MCF 10A (cell line): ENCODE measurements around the gene RAD51B. TPM values are rescaled to one million over a fixed set of nuclear protein-coding genes. Genes with fewer than 3 reads are reported as not detected.

Source experiments
- BruUV-seq: library from RNA; stranded (reverse); fragments of 400-500 nt; replicated peaks from 2 replicates; lab custom pipeline; 2021; lab: Mats Ljungman, UMichigan
- CTCF ChIA-PET: fragments of 300-600 bp; sonication (Branson Sonifier 250); formaldehyde crosslinking; extraction: SDS; loops from one replicate; lab custom pipeline; 2021; ENCODE audit warnings: antibody characterized with exemption, inconsistent platforms; lab: Yijun Ruan, JAX
- POLR2A ChIA-PET: fragments of 300-600, 350-650 bp; sonication (Branson Sonifier 250); formaldehyde crosslinking; extraction: SDS; loops from one replicate; lab custom pipeline; 2020; ENCODE audit warnings: antibody characterized with exemption, inconsistent platforms; lab: Yijun Ruan, JAX
- DNase-seq: peaks from one replicate; pipeline ENCODE4 v3.0.0-alpha.2; 2018; ENCODE audit not compliant: unreplicated experiment
- H3K27ac Mint-ChIP-seq: one replicate; pipeline ENCODE4 v1.8.0; 2022; ENCODE audit warnings: mild to moderate bottlenecking, low read depth, mixed read lengths; ENCODE audit not compliant: unreplicated experiment
- H3K27me3 Mint-ChIP-seq: one replicate; pipeline ENCODE4 v1.8.0; 2022; ENCODE audit warnings: mixed read lengths; ENCODE audit not compliant: insufficient read depth, unreplicated experiment
- H3K36me3 Mint-ChIP-seq: one replicate; pipeline ENCODE4 v1.8.0; 2022; ENCODE audit warnings: mild to moderate bottlenecking, moderate library complexity, mixed read lengths; ENCODE audit not compliant: insufficient read depth, unreplicated experiment
- H3K4me1 Mint-ChIP-seq: one replicate; pipeline ENCODE4 v1.8.0; 2022; ENCODE audit warnings: mixed read lengths; ENCODE audit not compliant: insufficient read depth, unreplicated experiment
- H3K4me3 Mint-ChIP-seq: one replicate; pipeline ENCODE4 v1.8.0; 2022; ENCODE audit warnings: mild to moderate bottlenecking, moderate library complexity, mixed read lengths; ENCODE audit not compliant: unreplicated experiment
- H3K9me3 Mint-ChIP-seq: one replicate; pipeline ENCODE4 v1.8.0; 2022; ENCODE audit warnings: mixed read lengths; ENCODE audit not compliant: unreplicated experiment
- CTCF ChIP-seq: fragments of 200-600 bp; IDR thresholded peaks from one replicate; pipeline ENCODE4 v1.8.0; 2022; ENCODE audit warnings: antibody characterized with exemption, mild to moderate bottlenecking; ENCODE audit not compliant: unreplicated experiment
- intact Hi-C: fragments of 100-400 bp; cut with micrococcal nuclease; formaldehyde crosslinking; loops from 2 replicates; pipeline ENCODE4 v1.14.1; 2022
- total RNA-seq: library from RNA; stranded (reverse); gene quantifications from 2 replicates; pipeline ENCODE4 v1.2.3, GENCODE V29; 2022

The RAD51B gene
- total RNA-seq, 1 experiment from 2014 or later = 14.6 TPM

- peak; percentile 35 for DNase-seq
- H3K27me3 Mint-ChIP-seq = no peaks in the 10 kb centered on the region
- H3K4me3 Mint-ChIP-seq = no peak overlapping the region
- TF ChIP-seq CTCF = no peak
- no TSS peak for BruUV-seq
- no peaks in the 10 kb centered on the region for H3K36me3 Mint-ChIP-seq
- ChIA-PET CTCF (interaction anchor here (0.6 kb wide), 1 partner anchor 704 kb away, joined by 3 read pairs; no protein-coding TSS in a partner anchor), POLR2A (interaction anchor here (1.0 to 1.2 kb wide), 2 partner anchors 8 to 20 kb away, joined by 3 read pairs; no protein-coding TSS in a partner anchor)
- no peaks in the 10 kb centered on the region for H3K9me3 Mint-ChIP-seq
- intact Hi-C loops = no loop called here
- peaks cover 5% of the 10 kb centered on the region for H3K4me1 Mint-ChIP-seq
- no peak overlapping the region for H3K27ac Mint-ChIP-seq
Observed at GRCh38 chr14:68655911-68656316, 836.3 kb downstream of the RAD51B start.

DNA sequence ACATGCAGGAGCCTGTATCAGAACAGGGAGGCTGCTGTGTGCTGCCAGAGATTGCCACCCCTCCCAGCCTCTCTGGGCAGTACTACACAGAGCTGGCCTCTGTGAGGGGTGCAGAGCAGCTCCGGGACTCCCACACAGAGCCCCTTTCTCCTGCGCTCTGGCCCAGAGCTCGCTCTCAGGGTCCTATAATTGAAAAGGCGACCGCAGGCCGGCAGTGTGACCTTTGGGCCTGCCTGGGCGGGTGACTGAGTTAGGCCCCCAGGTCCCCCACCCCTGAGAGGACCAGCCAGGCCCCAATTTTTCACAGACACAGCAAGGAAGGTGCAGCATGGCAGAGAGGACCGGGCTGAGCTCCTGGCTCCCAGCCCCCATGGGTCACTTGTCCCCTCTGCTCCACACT is 836.9 kb downstream of the RAD51B start:
- Mint-ChIP-seq H3K4me1 (peaks cover 5% of the 10 kb centered on the region), H3K27ac (no peak overlapping the region), H3K9me3 (no peaks in the 10 kb centered on the region), H3K36me3 (no peaks in the 10 kb centered on the region), H3K4me3 (no peak overlapping the region), H3K27me3 (no peaks in the 10 kb centered on the region)
- no TSS peak for BruUV-seq
- POLR2A ChIA-PET = interaction anchor here (0.9 to 1.0 kb wide), 2 partner anchors 15 to 108 kb away, joined by 3 read pairs; no protein-coding TSS in a partner anchor
- no peak for DNase-seq
- CTCF ChIA-PET = interaction anchor here (0.6 kb wide), 2 partner anchors 452 to 704 kb away, joined by 3 read pairs; no protein-coding TSS in a partner anchor
- TF ChIP-seq CTCF = no peak
- intact Hi-C loops = no loop called here

GRCh38 chr14:68657300-68658028 is 837.9 kb downstream of the RAD51B start:
- TF ChIP-seq CTCF = no peak
- H3K27ac Mint-ChIP-seq = no peak overlapping the region
- H3K36me3 Mint-ChIP-seq = no peaks in the 10 kb centered on the region
- POLR2A ChIA-PET = interaction anchor here (0.9 to 1.0 kb wide), 2 partner anchors 16 to 109 kb away, joined by 3 read pairs; no protein-coding TSS in a partner anchor
- intact Hi-C loops = no loop called here
- peaks cover 5% of the 10 kb centered on the region for H3K4me1 Mint-ChIP-seq
- CTCF ChIA-PET = interaction anchor here (0.6 to 1.0 kb wide), 4 partner anchors 410 to 713 kb away, joined by 3 to 4 read pairs (median 3); no protein-coding TSS in a partner anchor
- no peak for DNase-seq
- H3K9me3 Mint-ChIP-seq = peaks cover 7% of the 10 kb centered on the region
- no TSS peak for BruUV-seq
- H3K27me3 Mint-ChIP-seq = no peaks in the 10 kb centered on the region
- H3K4me3 Mint-ChIP-seq = no peak overlapping the region

DNA sequence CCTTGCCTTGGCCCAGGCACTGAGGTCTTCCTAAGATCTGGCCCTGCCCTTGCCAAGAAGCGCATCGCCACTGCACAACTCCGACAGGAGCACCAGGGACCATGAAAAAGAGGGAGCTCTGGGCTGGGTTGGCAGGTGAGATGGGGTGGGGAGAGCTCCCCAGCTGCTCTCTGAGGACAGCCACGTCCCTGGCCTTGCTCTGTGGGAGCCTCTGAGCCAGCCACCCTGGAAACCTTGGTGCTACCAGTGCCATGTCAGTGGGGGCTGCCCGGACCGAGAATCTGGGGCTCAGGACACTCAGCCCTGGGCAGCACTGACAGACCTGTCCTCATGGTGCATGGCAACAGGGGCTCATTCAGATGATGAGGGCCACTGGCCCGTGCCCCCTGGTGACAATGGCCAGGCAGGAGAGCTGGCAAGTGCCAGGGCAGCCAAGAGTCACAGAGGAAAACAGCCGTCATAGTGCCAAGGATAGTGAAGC is 838.5 kb downstream of the RAD51B start:
- intact Hi-C loops = no loop called here
- H3K27ac Mint-ChIP-seq = peak overlapping the region; percentile 22
- no TSS peak for BruUV-seq
- ChIA-PET CTCF (interaction anchor here (0.6 to 1.0 kb wide), 2 partner anchors 411 to 714 kb away, joined by 3 to 4 read pairs; no protein-coding TSS in a partner anchor), POLR2A (no interaction called here)
- no peaks in the 10 kb centered on the region for H3K36me3 Mint-ChIP-seq
- no peak overlapping the region for H3K4me3 Mint-ChIP-seq
- H3K9me3 Mint-ChIP-seq = peaks cover 7% of the 10 kb centered on the region
- peaks cover 5% of the 10 kb centered on the region for H3K4me1 Mint-ChIP-seq
- DNase-seq = no peak
- no peak for TF ChIP-seq CTCF
- no peaks in the 10 kb centered on the region for H3K27me3 Mint-ChIP-seq
